GM23338 (cell line): ENCODE data around the gene NR4A2.

ENCODE experiments used
- CTCF ChIP-seq, 2 experiments: fragments of 200-600 bp in 1 of 2; sonication (generic) in 1 of 2; conservative IDR thresholded peaks; 2 replicates each; pipeline versions ENCODE4 v1.5.1 to v1.6.1; 2016 to 2017; ENCODE audit warnings: antibody characterized with exemption in 2 of 2, low read depth in 2 of 2, mild to moderate bottlenecking in 2 of 2, moderate library complexity in 1 of 2
- ETS1 ChIP-seq: IDR thresholded peaks from 2 replicates; pipeline ENCODE4 v1.6.1; 2016; ENCODE audit warnings: antibody characterized with exemption
- POLR2AphosphoS5 ChIP-seq: IDR thresholded peaks from 2 replicates; pipeline ENCODE4 v1.6.1; 2016; ENCODE audit warnings: antibody characterized with exemption, low read depth
- REST ChIP-seq: IDR thresholded peaks from one replicate; pipeline ENCODE4 v1.6.1; 2018; ENCODE audit warnings: antibody characterized with exemption; ENCODE audit not compliant: unreplicated experiment
- STAT1 ChIP-seq: IDR thresholded peaks from one replicate; pipeline ENCODE4 v1.6.1; 2016; ENCODE audit warnings: antibody characterized with exemption; ENCODE audit not compliant: unreplicated experiment

- TF ChIP-seq CTCF (conservative IDR thresholded peaks at IDR 0.05; ENCODE audit: low read depth in 2 of 2) (no peak), REST (no peak), POLR2AphosphoS5 (no peak), ETS1 (no peak), STAT1 (no peak)
These were observed 7.3 kb upstream of the NR4A2 start for GRCh38 chr2:156339865-156340264.
